ENCODE results near the gene FGD2. TPM values are rescaled to one million over a fixed set of nuclear protein-coding genes. Genes with fewer than 3 reads are reported as not detected.

Gene FGD2
- total and polyA plus RNA-seq, 2 donors (not counting 3 experiments of a cell fraction or from before 2014, with no cell fraction given) = not detected

DNA sequence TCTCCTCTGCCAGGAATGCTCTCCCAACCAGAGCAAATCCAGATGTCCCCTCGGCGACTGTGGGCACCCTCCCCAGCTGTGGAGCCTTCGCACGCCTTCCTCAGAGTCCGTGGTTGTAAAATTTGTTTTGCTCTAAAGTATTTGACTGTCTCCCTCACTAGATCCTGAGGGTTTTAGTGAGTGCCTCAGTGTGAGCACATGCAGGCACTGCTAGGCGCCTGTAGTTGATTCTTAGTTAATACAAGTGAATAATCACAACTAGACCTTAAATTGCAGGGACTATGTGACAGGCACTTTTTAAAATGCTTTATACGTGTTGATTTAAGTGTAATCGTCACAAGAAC lies 18.8 kb upstream of the FGD2 start:
- Histone ChIP-seq H3K36me3 (ENCODE audit: control insufficient read depth in 2 of 2, extremely low read depth in 1 of 2, insufficient read depth in 2 of 2, low read length in 2 of 2) (peaks cover 0 to 2% of the 10 kb centered on the region in 2 experiments), H4K20me1 (replicated peaks; ENCODE audit: control insufficient read depth, extremely low read depth, insufficient read depth, low read length) (peaks cover 3% of the 10 kb centered on the region), H3K4me1 (ENCODE audit: control insufficient read depth, extremely low read depth, insufficient read depth, low read length) (peaks cover 29% of the 10 kb centered on the region), H3K4me2 (ENCODE audit: insufficient read depth, low read length) (peak overlapping the region; percentile 80), H3K79me2 (ENCODE audit: control insufficient read depth, insufficient read depth, low read length) (peaks cover 43% of the 10 kb centered on the region), H3K9me1 (replicated peaks; ENCODE audit: control insufficient read depth, extremely low read depth, insufficient read depth, low read length) (no peaks in the 10 kb centered on the region), H3K9ac (replicated peaks; ENCODE audit: extremely low read depth, insufficient read depth, low read length) (peak overlapping the region; percentile 97), H2AFZ (ENCODE audit: low read depth, low read length) (peak overlapping the region; percentile 49), H3K4me3 (replicated peaks in 1 of 3; ENCODE audit: insufficient read depth in 1 of 3, low read depth in 1 of 3, low read length in 3 of 3) (peak overlapping the region; percentile 67 to 95 (median 87)), H3K27me3 (ENCODE audit: control insufficient read depth in 2 of 2, insufficient read depth in 2 of 2, low read length in 2 of 2) (peaks cover 0 to 5% of the 10 kb centered on the region in 2 experiments), H3K27ac (ENCODE audit: insufficient read depth, low read depth, low read length) (peak overlapping the region; percentile 71), H3K9me3 (replicated peaks; ENCODE audit: control insufficient read depth, insufficient read depth, low read length) (no peaks in the 10 kb centered on the region)
- TF ChIP-seq, protein P1, sequence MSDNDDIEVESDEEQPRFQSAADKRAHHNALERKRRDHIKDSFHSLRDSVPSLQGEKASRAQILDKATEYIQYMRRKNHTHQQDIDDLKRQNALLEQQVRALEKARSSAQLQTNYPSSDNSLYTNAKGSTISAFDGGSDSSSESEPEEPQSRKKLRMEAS (IDR thresholded peaks at IDR 0.05; ENCODE audit: insufficient read depth, insufficient read length) = no peak
- TF ChIP-seq FOS (IDR thresholded peaks at IDR 0.05; ENCODE audit: borderline replicate concordance, insufficient read depth, low read length) (no peak), JUN (IDR thresholded peaks at IDR 0.05; ENCODE audit: borderline replicate concordance, insufficient read depth, insufficient read length, low read depth) (no peak), MYC (IDR thresholded peaks at IDR 0.05; ENCODE audit: low read depth, low read length) (no peak), POLR2AphosphoS5 (IDR thresholded peaks at IDR 0.05; ENCODE audit: insufficient read depth, low read depth, low read length) (no peak), GATA2 (IDR thresholded peaks at IDR 0.05; ENCODE audit: insufficient read depth, insufficient read length, low read depth, low read length) (no peak), POLR2A (IDR thresholded peaks at IDR 0.05; ENCODE audit: low read depth, low read length) (no peak), EZH2 (IDR thresholded peaks at IDR 0.05; ENCODE audit: borderline replicate concordance, low read depth, low read length, severe bottlenecking) (no peak)
- TF ChIP-seq, protein P2, sequence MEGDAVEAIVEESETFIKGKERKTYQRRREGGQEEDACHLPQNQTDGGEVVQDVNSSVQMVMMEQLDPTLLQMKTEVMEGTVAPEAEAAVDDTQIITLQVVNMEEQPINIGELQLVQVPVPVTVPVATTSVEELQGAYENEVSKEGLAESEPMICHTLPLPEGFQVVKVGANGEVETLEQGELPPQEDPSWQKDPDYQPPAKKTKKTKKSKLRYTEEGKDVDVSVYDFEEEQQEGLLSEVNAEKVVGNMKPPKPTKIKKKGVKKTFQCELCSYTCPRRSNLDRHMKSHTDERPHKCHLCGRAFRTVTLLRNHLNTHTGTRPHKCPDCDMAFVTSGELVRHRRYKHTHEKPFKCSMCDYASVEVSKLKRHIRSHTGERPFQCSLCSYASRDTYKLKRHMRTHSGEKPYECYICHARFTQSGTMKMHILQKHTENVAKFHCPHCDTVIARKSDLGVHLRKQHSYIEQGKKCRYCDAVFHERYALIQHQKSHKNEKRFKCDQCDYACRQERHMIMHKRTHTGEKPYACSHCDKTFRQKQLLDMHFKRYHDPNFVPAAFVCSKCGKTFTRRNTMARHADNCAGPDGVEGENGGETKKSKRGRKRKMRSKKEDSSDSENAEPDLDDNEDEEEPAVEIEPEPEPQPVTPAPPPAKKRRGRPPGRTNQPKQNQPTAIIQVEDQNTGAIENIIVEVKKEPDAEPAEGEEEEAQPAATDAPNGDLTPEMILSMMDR (IDR thresholded peaks at IDR 0.05; ENCODE audit: extremely low read depth in 1 of 2, insufficient read depth in 1 of 2, low read depth in 1 of 2, low read length in 2 of 2) = no peak
- no peak for DNase-seq (ENCODE audit: low read depth, low spot score)
- dilution Hi-C loops (cut with MboI; ENCODE audit: extremely low pct_ligation_motif_present, low sequenced_read_pairs) = no loop called here
- intact Hi-C loops (cut with micrococcal nuclease) = loop anchor here (1.0 to 10.0 kb wide), 3 partner anchors 32 to 222 kb away; no protein-coding TSS in a partner anchor
- TSS peak; percentile 51 for BruUV-seq (replicated peaks)
- POLR2A ChIA-PET = interaction anchor here (1.0 to 1.3 kb wide), 4 partner anchors 20 to 112 kb away, joined by 3 to 6 read pairs (median 4); partner anchors contain the start of gene PPIL1
- no peak for FAIRE-seq
- CTCF ChIA-PET = interaction anchor here (0.9 to 1.7 kb wide), 5 partner anchors 9 to 137 kb away, joined by 3 to 14 read pairs (median 6); partner anchors contain the start of gene C6orf89

Data from endothelial cell of umbilical vein (primary cell).